Measurements from ENCODE around the gene GUCY1B1.
A peak's percentile ranks its signal among the peaks of the same experiment; 100 is the strongest.

The GUCY1B1 gene

DNA sequence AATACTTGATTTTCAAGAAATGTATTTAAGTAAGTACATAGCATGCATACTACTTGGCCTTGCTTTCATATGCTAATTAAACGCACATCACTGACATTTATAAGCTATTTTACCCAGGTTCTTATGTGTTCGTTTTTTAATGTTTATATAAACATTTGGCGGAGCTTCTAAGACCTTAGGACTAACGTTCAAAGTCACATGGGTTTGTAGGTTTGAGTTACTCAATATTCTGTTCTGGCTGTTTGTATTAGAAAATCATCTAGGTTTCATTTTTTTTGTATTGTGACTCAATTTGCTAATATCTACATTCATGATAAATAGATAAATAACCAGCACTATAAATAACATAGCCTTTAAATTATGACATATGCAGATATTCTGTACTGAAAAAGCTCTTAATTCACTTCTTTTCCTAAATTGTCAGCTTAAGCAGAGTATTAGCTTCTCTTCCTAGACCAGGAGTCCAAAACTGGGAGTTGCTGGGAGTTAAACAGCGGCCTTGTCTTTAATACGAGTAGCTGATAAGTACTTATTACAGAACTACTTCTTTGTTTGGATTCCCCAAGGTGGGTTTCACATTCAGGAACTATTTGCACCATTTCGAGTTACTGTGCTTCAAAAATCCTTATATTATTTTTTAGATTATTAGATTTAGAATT lies 42.0 kb downstream of the GUCY1B1 start:
- DNase-seq, result no peak

DNA sequence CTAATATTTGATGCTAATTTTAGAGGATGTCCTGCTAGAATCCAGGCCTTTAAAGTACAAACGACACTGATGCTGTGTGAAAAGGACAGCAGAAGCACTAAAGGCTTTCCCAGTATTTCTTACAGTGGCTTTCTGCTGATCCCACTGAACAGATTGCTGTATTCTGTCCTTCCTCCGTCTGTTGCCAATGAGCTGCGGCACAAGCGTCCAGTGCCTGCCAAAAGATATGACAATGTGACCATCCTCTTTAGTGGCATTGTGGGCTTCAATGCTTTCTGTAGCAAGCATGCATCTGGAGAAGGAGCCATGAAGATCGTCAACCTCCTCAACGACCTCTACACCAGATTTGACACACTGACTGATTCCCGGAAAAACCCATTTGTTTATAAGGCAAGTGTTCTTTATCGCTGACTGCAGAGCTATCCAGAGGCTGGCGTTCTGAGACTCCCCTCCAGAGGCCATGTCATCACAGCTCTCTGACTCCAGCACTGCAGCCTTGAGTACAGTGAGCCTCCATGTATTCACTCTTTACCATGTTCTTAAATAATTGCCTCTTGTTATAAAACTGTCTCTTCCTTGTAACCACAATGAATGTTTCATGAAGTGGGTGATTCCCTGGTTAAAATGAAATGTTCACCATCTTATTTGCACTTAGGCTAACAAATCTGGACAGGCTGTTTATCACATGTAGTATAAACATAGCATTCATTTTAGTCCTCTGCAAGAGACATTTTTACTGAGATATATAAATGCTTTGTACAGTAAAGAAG lies 43.6 kb downstream of the GUCY1B1 start:
- no peak for DNase-seq

DNA sequence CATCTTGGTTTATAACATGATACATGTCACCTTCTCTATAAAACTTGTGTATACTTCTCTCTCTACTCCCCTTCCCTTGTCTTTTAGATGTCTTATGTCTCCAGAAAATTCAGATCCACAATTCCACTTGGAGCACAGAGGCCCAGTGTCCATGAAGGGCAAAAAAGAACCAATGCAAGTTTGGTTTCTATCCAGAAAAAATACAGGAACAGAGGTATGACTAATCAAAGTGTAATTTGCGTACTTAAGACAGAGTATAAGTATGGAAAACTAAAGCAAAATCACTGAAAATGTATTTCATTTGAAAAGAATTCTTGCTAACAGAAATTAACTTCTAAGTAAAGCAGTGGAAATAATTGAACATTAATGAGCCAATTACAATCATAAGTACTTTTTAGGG lies 46.2 kb downstream of the GUCY1B1 start:
- peak; percentile 15 for DNase-seq

DNA sequence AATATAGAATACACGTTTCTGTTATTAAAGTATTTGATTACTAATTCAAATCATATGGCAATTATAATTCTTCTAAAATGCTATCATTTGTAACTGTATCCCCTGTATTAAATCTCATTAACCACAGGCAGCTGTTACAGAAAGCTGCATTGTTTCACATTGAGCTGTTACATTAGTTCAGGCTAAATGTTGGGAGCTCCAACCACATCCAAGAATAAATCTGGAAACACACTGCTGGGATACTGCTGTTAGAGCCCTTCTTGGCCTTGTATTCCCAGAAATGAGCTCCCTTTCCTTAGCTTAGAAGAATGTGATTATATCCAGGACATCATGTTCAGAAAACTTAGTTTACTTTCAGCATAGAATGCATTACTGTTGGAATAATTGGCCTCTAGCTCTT lies 48.2 kb downstream of the GUCY1B1 start:
- no peak for DNase-seq

GRCh38 chr4:155809835-155810234 lies 51.0 kb downstream of the GUCY1B1 start:
- DNase-seq, result peak; percentile 53

DNA sequence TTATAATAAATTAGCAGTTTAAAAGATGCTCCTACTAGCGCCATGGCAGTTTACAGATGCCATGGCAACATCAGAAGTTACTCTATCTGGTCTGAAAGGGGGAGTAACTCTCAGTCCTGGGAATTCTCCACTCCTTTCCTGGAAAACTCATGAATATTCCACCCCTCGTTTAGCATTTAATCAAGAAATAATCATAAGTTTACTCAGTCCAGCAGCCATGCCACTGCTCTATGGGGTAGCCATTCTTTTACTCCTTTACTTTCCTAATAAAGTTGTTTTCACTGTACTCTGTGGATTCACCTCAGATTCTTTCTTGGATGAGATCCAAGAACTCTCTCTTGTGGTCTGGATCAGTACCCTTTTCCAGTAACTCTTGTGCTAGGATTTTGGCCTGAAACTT lies 52.3 kb downstream of the GUCY1B1 start:
- DNase-seq, result no peak

DNA sequence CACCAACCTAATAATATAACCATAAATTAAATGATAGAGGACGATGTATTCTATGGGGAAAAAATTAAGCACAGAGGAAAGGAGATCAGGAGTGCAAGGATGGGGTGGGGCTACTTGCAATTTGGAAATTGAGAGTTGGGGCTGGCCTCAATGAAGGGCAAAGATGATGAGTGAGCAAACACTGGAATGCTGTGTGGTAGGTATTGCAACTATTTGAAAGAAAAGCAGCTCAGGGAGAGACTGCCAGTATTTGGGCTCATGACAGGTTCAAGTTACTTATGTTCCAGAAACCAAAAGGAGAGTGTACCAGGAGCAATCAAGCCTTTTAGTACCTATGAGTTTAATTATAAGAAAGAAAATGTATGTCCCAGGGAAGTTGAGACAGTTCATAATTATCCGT lies 59.8 kb downstream of the GUCY1B1 start:
- DNase-seq, result no peak

DNA sequence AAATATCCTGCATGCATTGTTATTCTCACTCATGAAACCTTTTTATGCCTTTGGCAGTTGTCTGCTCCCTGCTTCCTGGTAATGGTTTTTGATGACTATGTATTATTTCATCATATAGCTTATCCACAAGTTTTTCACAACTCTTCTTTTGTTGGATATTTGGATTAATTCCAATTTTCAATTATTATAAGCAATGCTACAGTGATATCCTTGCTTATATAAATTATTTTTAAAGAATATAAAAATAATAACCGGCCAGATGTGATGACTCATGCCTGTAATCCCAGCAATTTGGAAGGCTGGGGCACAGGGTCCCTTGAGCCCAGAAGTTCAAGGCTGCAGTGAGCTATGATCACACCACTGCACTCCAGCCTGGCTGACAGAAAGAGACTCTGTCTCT lies 60.2 kb downstream of the GUCY1B1 start:
- DNase-seq, result no peak

DNA sequence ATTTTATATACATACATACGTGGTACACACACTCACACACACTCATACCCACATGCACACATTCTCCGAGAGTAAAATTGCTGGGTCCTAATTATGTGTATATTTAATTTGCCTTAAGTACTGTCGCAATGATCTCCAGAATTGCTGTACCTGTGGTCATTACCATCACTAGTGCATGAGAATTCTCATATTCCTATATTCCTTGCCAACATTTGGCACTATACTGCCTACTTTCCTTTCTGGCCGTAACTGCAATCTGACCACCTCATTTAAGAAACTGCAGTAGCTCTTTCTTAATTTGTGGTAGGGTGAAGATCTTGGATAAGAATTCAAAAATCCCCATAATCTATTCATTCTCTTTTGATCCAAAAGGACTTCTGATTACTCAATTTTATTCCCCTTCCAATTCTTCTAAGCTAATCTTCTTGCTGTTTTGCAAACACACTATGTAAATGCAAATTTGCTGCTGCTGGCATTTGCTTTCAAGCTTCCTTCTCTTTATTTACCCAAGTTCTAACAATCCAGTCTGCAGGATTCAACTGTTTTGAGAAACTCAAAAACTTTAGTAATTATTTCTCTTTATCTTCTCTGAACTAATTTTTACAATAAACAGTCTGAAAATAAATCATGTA lies 62.2 kb downstream of the GUCY1B1 start:
- DNase-seq, result no peak

DNA sequence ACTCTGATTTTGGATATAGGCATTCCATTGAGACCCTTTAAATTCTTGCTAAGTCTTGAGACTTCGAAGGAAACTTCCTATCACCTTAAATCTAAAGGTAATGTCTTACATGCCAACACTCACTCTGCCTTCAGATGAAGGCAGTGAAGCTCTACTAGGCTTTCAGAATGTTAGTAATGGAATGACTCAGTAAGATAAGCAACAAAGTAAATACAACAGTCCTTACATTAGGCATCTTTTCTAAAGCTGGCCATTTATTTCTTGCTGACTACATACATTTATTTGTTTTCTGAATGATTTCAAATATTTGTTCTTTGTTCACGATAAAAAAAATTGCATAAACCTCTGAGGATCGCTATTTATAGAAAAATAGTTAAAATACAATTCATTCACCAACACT lies 63.8 kb downstream of the GUCY1B1 start:
- peak; percentile 28 for DNase-seq

- DNase-seq, result peak; percentile 11
Measured at GRCh38 chr4:155828628-155829027, 69.8 kb downstream of the GUCY1B1 start.

- no peak for DNase-seq
Measured at GRCh38 chr4:155832664-155833063, 73.8 kb downstream of the GUCY1B1 start.

GRCh38 chr4:155837203-155837796 lies 78.5 kb downstream of the GUCY1B1 start:
- no peak for DNase-seq

- no peak for DNase-seq
Measured at GRCh38 chr4:155842080-155842479, 83.3 kb downstream of the GUCY1B1 start.

DNA sequence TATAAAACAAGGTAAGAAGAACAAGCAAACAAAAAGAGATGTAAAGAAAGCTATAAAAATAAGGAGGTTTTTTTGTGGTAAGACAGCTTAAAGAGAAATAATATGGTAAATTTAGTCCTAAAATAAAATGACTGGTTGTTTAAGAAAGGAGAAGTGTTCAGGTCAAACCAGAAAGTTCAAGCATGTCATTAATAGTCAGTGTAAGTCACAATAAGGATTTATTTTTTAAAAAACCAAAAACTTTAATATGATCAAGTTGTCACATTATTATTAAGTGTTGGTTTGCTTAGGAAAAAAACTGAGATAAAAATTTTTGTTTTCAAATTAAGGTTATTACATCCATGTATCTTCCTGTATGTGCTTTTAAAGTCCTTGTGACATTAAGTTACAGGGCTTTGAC lies 88.1 kb downstream of the GUCY1B1 start:
- DNase-seq, result no peak

- DNase-seq, result no peak
Measured at GRCh38 chr4:155849042-155849441, 90.2 kb downstream of the GUCY1B1 start.

DNA sequence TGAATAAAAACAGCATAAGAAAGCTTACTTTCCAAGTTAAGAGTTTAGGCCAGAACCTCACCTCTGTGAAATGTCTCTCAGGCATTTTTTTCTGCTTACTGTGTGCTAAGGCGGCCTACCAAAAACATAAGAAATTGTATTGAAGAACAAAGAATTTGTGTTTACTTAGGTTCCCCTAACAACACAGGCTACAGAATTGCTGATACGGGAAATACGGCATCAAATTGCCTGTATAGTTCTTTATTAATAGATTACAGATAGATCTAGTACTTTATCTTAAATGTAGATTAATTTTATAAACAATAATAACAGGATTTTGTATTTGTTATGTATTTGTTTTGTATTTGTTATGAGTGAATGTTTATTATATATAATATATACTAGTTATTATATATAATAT lies 94.4 kb downstream of the GUCY1B1 start:
- DNase-seq, result no peak

DNA sequence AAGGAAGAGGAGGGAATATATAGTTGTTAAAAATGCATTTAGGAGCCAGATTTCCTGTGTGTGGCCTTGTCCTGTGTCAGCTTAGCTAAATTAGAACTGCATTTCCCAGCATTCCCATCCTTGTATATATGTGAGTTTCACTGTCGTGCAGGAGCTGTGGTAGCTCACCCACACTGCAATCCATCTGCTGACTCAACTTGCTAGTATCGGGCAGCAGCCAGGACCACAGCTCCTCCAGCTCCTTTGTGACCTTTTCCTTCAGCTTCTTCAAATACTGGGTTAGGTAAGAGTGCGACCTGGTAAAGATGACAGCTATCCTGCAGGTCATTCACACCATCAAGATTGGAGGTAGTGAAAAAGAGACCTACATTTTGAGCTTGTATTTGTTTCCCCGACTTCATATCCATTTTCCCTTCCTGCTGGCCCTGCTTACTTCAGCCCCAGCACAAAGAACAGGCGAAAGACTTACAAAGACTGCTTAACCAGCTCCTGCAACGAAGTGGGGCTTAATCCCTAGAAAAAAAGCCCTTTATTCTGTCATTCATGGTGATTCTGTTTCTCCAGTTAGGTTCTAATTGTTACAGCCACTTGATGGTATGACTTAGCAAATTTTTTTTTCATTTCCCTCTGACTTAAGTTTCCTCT lies 95.9 kb downstream of the GUCY1B1 start:
- no peak for DNase-seq

DNA sequence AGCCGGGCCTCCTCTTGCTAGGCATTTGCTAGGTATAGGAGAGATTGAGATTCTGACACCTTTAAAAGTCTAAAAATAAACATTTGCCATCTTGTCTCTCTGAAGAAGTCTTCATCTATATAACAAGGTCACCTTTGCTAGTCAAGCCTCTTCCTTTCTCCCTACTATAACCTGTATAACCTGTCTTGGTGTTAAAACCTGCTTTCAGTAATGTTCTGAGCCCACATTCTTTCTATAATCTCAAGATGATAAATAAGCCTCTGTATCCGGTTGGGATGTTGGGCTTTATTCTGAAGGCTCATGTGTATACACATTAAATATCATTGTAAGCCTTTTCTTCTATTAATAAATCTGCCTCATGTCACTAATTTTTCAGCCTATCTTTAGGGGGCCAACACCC lies 97.1 kb downstream of the GUCY1B1 start:
- no peak for DNase-seq
